GM12874 (cell line): ENCODE measurements around the gene PKN1.

Source experiments
- CTCF ChIP-seq: IDR thresholded peaks from 2 replicates; pipeline ENCODE4 v1.5.1; 2011; ENCODE audit warnings: low read depth, mild to moderate bottlenecking, control low read depth, low read length, moderate library complexity; ENCODE audit not compliant: insufficient read depth

PKN1 gene

DNA sequence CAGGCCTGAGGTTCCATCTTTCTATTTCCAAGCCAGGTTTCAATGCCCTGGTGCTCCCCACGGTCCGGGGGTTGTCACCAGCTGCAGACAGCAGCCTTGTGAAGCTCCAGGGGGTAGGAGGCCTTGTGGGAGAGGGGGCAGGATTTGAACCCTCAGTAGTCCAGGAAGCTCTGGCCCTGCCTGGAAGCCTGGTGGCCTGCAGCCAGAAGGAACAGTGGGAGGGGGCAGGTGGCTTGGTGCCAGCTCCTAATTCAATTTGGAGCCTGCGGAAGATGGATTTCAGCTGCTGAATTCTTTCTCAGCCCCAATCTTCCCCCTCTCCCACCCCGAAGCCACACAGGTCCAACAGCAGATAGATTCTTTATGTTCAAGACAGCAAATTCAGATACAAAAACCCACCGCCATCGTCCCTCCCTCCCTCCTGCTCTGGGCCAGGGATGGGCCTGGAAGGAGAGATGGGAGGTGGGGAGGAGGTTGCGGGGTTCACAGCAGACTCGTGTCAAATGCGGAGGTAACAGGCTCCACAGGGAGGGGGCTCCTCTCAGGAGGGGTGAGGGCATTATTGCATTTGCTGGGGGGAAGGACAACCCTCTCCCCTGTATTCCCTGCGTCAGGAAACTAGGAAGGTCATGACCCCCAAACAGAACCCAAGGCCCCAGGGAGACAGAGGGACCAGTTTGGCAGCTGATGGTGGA is 44.5 kb downstream of the PKN1 start:
- TF ChIP-seq CTCF = no peak

DNA sequence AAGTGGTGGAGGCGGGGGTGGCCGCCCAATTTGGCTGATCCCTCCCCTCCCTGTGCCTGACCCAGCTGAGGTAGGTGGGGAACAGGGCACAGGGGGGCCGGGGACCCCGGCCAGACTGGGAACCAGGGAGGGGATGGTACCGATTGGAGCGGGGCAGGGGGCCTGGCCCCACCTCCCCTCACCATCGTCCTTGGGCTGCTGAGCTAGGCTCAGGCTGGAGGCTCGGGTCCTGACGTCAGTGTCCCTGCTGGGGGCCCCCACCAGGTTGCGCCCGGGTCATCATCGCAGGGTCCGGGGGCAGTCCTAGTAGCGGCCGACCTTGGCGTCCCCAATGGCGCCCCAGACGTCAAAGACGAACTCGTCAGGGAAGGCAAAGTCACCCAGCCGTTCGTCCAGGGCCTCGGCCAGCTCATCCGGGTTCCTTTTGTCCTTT is 45.0 kb downstream of the PKN1 start:
- no peak for TF ChIP-seq CTCF

GRCh38 chr19:14479309-14479974 is 46.3 kb downstream of the PKN1 start:
- TF ChIP-seq CTCF = no peak

DNA sequence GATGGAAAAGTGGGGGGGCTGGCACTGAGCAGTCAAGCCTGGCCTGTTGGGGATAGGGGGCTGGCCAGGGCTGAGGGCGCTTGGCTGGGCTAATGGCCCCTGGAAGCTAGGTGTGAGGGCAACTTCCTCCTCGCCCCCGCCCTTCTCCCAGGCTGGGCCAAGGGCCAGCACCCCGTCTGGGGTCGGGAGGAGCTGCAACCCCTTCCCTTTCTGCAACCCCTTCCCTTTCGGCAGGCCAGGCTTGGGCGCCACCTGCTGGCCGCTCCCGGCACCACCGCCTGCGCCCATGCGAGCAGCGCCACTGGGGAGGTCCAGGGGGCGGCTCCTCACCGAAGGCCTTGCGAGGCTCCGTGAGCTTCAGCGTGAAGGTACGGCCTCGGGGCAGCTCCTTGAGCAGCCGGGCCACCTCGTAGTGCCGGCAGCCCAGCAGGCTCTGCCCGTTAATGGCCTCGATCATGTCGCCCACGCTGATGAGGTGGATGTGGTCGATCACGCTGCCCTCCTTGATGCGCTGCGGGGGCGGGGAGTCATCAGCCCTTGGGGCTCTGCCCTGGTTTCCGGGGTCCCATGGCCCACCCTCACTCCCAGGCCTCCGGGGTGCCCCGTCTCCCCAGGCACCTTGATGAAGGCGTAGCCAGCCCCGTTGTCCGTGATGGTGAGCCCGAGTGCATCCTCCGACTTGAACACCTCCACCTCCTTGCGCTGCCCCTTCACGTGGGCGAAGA is 47.0 kb downstream of the PKN1 start:
- TF ChIP-seq CTCF = peak; percentile 98

GRCh38 chr19:14480700-14481079 is 47.6 kb downstream of the PKN1 start:
- TF ChIP-seq CTCF = no peak

DNA sequence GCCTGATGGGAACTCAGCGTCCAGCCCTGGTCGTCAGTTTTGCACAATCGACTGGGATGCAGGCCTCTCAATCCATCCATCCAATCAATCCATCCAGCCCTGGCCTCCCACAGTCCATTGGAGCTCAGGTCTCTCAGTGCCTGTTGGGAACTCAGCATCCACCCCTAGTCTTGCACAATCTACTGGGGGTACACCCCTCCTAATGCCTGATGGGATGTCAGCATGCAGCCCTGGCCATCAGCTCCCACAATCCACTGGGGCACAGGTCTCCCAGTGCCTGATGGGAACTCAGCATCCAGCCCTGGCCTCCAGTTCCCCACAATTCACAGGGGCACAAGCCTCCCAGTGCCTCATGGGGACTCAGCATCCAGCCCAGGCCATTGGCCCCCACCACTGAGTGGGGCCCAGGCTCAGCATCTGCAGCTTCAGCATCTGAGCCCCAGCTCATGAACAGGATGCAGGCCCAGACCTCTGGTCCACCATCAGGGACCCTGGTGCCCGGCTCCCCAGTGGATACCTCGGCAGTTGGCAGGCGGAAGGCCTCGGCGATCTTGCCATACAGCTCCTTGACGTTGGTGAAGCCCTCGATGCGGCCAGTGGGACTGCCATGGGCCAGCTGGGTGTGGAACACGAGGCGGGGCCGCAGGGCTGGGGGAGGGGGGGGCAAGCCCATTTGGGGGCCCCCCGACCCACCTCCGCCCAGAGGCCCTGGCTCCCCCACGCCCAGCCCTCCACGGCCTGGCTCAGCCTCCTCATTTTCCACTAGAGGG is 49.3 kb downstream of the PKN1 start:
- no peak for TF ChIP-seq CTCF

DNA sequence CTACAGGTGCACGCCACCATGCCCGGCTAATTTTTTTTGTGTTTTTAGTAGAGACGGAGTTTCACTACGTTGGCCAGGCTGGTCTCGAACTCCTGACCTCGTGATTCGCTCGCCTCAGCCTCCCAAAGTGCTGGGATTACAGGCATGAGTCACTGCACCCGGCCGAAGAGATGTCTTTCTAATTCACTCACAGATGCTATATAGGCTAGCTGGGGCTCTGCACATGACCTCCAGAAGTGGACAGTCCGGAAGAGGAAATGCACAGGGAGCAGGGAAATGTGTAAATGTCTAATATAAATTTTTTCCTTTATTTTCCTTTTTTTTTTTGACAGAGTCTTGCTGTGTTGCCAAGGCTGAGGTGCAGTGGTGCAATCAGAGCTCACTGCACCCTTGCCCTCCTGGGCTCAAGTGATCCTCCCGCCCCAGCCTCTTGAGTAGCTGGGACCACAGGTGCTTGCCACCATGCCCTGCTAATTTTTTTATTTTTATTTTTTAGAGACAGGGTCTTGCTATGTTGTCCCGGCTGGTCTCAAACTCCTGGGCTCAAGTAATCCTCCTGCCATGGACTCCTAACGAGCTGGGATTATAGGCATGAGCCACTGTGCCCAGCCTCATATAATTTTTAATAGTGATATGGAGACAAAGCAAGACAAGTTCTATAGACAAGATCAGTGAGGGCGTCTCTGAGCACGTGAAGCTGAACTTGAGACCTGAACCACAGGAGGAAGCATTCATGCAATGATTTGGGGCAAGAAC is 54.4 kb downstream of the PKN1 start:
- TF ChIP-seq CTCF = no peak
